Dendritic cell treated with granulocyte-macrophage colony-stimulating factor and Interleukin-4, amounts not matched to agents 40 ng/mL and 50 ng/mL, for 4 days (primary cell): ENCODE data around the gene PCDHGC4.

ENCODE experiments used
- H3K27ac Mint-ChIP-seq: one replicate; pipeline ENCODE4 v1.8.0; 2022; ENCODE audit warnings: mild to moderate bottlenecking, mixed read lengths
- H3K27me3 Mint-ChIP-seq: one replicate; pipeline ENCODE4 v1.8.0; 2022; ENCODE audit warnings: mild to moderate bottlenecking, mixed read lengths
- H3K36me3 Mint-ChIP-seq: one replicate; pipeline ENCODE4 v1.8.0; 2022; ENCODE audit warnings: low read depth, mixed read lengths
- H3K4me1 Mint-ChIP-seq: one replicate; pipeline ENCODE4 v1.8.0; 2022; ENCODE audit warnings: low read depth, mixed read lengths
- H3K4me3 Mint-ChIP-seq: one replicate; pipeline ENCODE4 v1.8.0; 2022; ENCODE audit warnings: mild to moderate bottlenecking, moderate library complexity, mixed read lengths
- H3K9me3 Mint-ChIP-seq: one replicate; pipeline ENCODE4 v1.8.0; 2022; ENCODE audit warnings: mixed read lengths
- intact Hi-C: fragments of 100-400 bp; cut with micrococcal nuclease; formaldehyde crosslinking; loops from one replicate; pipeline ENCODE4 v1.15.0; 2022

PCDHGC4 gene

GRCh38 chr5:141484641-141485311 lies at the start of gene PCDHGC4:
Gene PCDHGC4 (plus strand): TSS chr5:141485030. CDS start chr5:141485174, 144 bp downstream.
- Mint-ChIP-seq H3K4me1 (peaks cover 8% of the 10 kb centered on the region), H3K4me3 (no peak within 1 kb of the TSS), H3K9me3 (no peaks in the 10 kb centered on the region), H3K27ac (no peak within 1 kb of the TSS), H3K36me3 (no peaks in the 10 kb centered on the region), H3K27me3 (peaks cover 83% of the 10 kb centered on the region)
- intact Hi-C loops: no loop called here

GRCh38 chr5:141437221-141437620 lies 47.6 kb upstream of the PCDHGC4 start:
- peaks cover 11% of the 10 kb centered on the region for H3K9me3 Mint-ChIP-seq
- H3K27ac Mint-ChIP-seq: no peak overlapping the region
- H3K27me3 Mint-ChIP-seq: peaks cover 46% of the 10 kb centered on the region
- H3K36me3 Mint-ChIP-seq: peaks cover 4% of the 10 kb centered on the region
- intact Hi-C loops: no loop called here
- no peak overlapping the region for H3K4me3 Mint-ChIP-seq
- H3K4me1 Mint-ChIP-seq: no peaks in the 10 kb centered on the region

- Mint-ChIP-seq H3K9me3 (no peaks in the 10 kb centered on the region), H3K36me3 (no peaks in the 10 kb centered on the region), H3K4me1 (no peaks in the 10 kb centered on the region), H3K27me3 (peaks cover 36% of the 10 kb centered on the region), H3K4me3 (no peak overlapping the region), H3K27ac (no peak overlapping the region)
- intact Hi-C loops: no loop called here
Observed at GRCh38 chr5:141439411-141440141, 45.3 kb upstream of the PCDHGC4 start.

GRCh38 chr5:141440341-141440740 lies 44.5 kb upstream of the PCDHGC4 start:
- no peaks in the 10 kb centered on the region for H3K9me3 Mint-ChIP-seq
- H3K36me3 Mint-ChIP-seq: no peaks in the 10 kb centered on the region
- intact Hi-C loops: no loop called here
- H3K4me3 Mint-ChIP-seq: no peak overlapping the region
- no peak overlapping the region for H3K27ac Mint-ChIP-seq
- H3K4me1 Mint-ChIP-seq: no peaks in the 10 kb centered on the region
- peaks cover 35% of the 10 kb centered on the region for H3K27me3 Mint-ChIP-seq

- peaks cover 36% of the 10 kb centered on the region for H3K27me3 Mint-ChIP-seq
- H3K36me3 Mint-ChIP-seq: no peaks in the 10 kb centered on the region
- no peak overlapping the region for H3K4me3 Mint-ChIP-seq
- no peak overlapping the region for H3K27ac Mint-ChIP-seq
- H3K9me3 Mint-ChIP-seq: no peaks in the 10 kb centered on the region
- no peaks in the 10 kb centered on the region for H3K4me1 Mint-ChIP-seq
- intact Hi-C loops: no loop called here
Observed at GRCh38 chr5:141441571-141442170, 43.2 kb upstream of the PCDHGC4 start.

- Mint-ChIP-seq H3K36me3 (no peaks in the 10 kb centered on the region), H3K27ac (no peak overlapping the region), H3K4me3 (no peak overlapping the region), H3K4me1 (peaks cover 6% of the 10 kb centered on the region), H3K9me3 (no peaks in the 10 kb centered on the region), H3K27me3 (peaks cover 11% of the 10 kb centered on the region)
- intact Hi-C loops: no loop called here
Observed at GRCh38 chr5:141465351-141465750, 19.5 kb upstream of the PCDHGC4 start.

- Mint-ChIP-seq H3K27ac (no peak within 1 kb of the TSS), H3K4me3 (peak within 1 kb of the TSS; percentile 75), H3K27me3 (peaks cover 62% of the 10 kb centered on the region), H3K4me1 (peaks cover 23% of the 10 kb centered on the region), H3K9me3 (no peaks in the 10 kb centered on the region), H3K36me3 (no peaks in the 10 kb centered on the region)
- intact Hi-C loops: no loop called here
Observed at GRCh38 chr5:141475625-141476131, 9.2 kb upstream of the PCDHGC4 start, which contains the start of gene PCDHGC3. Gene PCDHGC3 (plus strand): TSS chr5:141475966. CDS start chr5:141476117, 151 bp downstream.

- intact Hi-C loops: no loop called here
- H3K27ac Mint-ChIP-seq: no peak overlapping the region
- H3K4me1 Mint-ChIP-seq: peaks cover 23% of the 10 kb centered on the region
- H3K36me3 Mint-ChIP-seq: no peaks in the 10 kb centered on the region
- H3K27me3 Mint-ChIP-seq: peaks cover 65% of the 10 kb centered on the region
- peak overlapping the region; percentile 75 for H3K4me3 Mint-ChIP-seq
- no peaks in the 10 kb centered on the region for H3K9me3 Mint-ChIP-seq
Observed at GRCh38 chr5:141476132-141476911, 8.5 kb upstream of the PCDHGC4 start.

- H3K27ac Mint-ChIP-seq: no peak overlapping the region
- H3K4me1 Mint-ChIP-seq: peaks cover 23% of the 10 kb centered on the region
- H3K27me3 Mint-ChIP-seq: peaks cover 69% of the 10 kb centered on the region
- no peaks in the 10 kb centered on the region for H3K36me3 Mint-ChIP-seq
- intact Hi-C loops: no loop called here
- no peak overlapping the region for H3K4me3 Mint-ChIP-seq
- H3K9me3 Mint-ChIP-seq: no peaks in the 10 kb centered on the region
Observed at GRCh38 chr5:141477044-141477575, 7.7 kb upstream of the PCDHGC4 start.

- intact Hi-C loops: no loop called here
- Mint-ChIP-seq H3K27me3 (peaks cover 73% of the 10 kb centered on the region), H3K9me3 (no peaks in the 10 kb centered on the region), H3K27ac (no peak overlapping the region), H3K4me3 (no peak overlapping the region), H3K36me3 (no peaks in the 10 kb centered on the region), H3K4me1 (peaks cover 23% of the 10 kb centered on the region)
Observed at GRCh38 chr5:141477815-141478214, 7.0 kb upstream of the PCDHGC4 start.

GRCh38 chr5:141478321-141478945 lies 6.4 kb upstream of the PCDHGC4 start:
- Mint-ChIP-seq H3K4me1 (peaks cover 23% of the 10 kb centered on the region), H3K4me3 (no peak overlapping the region), H3K27me3 (peaks cover 78% of the 10 kb centered on the region), H3K9me3 (no peaks in the 10 kb centered on the region), H3K36me3 (no peaks in the 10 kb centered on the region), H3K27ac (no peak overlapping the region)
- intact Hi-C loops: no loop called here

- intact Hi-C loops: no loop called here
- Mint-ChIP-seq H3K36me3 (no peaks in the 10 kb centered on the region), H3K9me3 (no peaks in the 10 kb centered on the region), H3K4me3 (no peak overlapping the region), H3K4me1 (peaks cover 26% of the 10 kb centered on the region), H3K27ac (no peak overlapping the region), H3K27me3 (peaks cover 80% of the 10 kb centered on the region)
Observed at GRCh38 chr5:141479776-141480175, 5.1 kb upstream of the PCDHGC4 start.

- Mint-ChIP-seq H3K4me3 (no peak overlapping the region), H3K9me3 (no peaks in the 10 kb centered on the region), H3K27ac (no peak overlapping the region), H3K27me3 (peaks cover 79% of the 10 kb centered on the region), H3K36me3 (no peaks in the 10 kb centered on the region), H3K4me1 (peaks cover 8% of the 10 kb centered on the region)
- intact Hi-C loops: no loop called here
Observed at GRCh38 chr5:141483902-141484301, 928 bp upstream of the PCDHGC4 start.
